Breast epithelium (tissue), 3 donors: ENCODE measurements around the gene MRFAP1L1.

Source experiments
- CTCF ChIP-seq, 3 donors: fragments of 450-650 bp; IDR thresholded peaks; one replicate each; pipeline ENCODE4 v1.5.1; 2016 to 2017; ENCODE audit warnings: antibody characterized with exemption in 3 of 3, mild to moderate bottlenecking in 3 of 3, moderate library complexity in 3 of 3
- POLR2AphosphoS5 ChIP-seq, 3 donors: sonication (generic); formaldehyde crosslinking; IDR thresholded peaks; one replicate each; pipeline ENCODE4 v1.6.1; 2017; ENCODE audit warnings: antibody characterized with exemption in 3 of 3

- peak in 1 of 3 donors; percentile 32 for TF ChIP-seq CTCF (IDR thresholded peaks at IDR 0.05)
- peak; percentile 89 to 94 (median 89) for TF ChIP-seq POLR2AphosphoS5 (IDR thresholded peaks at IDR 0.05)
These were observed 6.6 kb upstream of the MRFAP1L1 start, which contains the start of gene BLOC1S4 for GRCh38 chr4:6716018-6716911.
